Measurements from ENCODE around the gene KAT2A.

Gene KAT2A

DNA sequence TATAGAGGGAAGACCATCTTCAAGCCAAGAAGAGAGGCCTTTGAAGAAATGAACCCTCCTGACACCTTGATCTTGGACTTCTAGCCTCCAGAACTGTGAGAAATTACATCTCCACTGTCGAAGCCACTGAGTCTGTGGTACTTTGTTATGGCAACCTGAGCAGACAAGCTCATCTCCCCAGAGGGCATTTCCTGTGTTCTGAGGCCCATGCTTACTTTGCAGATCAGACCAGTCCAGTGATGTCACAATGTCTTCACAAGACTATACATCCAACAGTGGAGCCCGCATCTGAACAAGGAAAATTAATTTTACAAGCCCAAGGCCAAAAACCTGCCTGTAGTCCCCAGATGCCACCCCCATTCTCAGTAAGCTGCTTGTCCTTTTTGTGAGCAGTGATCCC lies 56.0 kb downstream of the KAT2A start:
- no peak overlapping the region for H3K4me3 ChIP-seq (ENCODE audit: low read depth, low read length)
